GM12878 (cell line): ENCODE data around the gene SDHAF2. TPM values are rescaled to one million over a fixed set of nuclear protein-coding genes. Genes with fewer than 3 reads are reported as not detected.

Experiments
- ATAC-seq: fragments of 200-7000 bp; cut with Tn5 transposase; 3 replicates; pipeline ENCODE4 v1.9.1; 2020; ENCODE audit warnings: mild to moderate bottlenecking, moderate library complexity
- BruUV-seq: library from RNA; stranded (reverse); fragments of 400-500 nt; replicated peaks from 2 replicates; lab custom pipeline; 2021; lab: Mats Ljungman, UMichigan
- CTCF ChIA-PET: fragments of 300-600 bp; sonication (Branson Sonifier 250); formaldehyde crosslinking; extraction: SDS; loops from one replicate; lab custom pipeline; 2021; ENCODE audit warnings: inconsistent platforms; lab: Yijun Ruan, JAX
- POLR2A ChIA-PET: fragments of 350-600 bp; formaldehyde crosslinking; extraction: SDS; loops from one replicate; lab custom pipeline; 2021; ENCODE audit warnings: inconsistent platforms; lab: Charles Lee
- RAD21 ChIA-PET: fragments of 300-600 bp; sonication (Branson Sonifier 250); formaldehyde crosslinking; loops from one replicate; lab custom pipeline; 2023; ENCODE audit warnings: antibody characterized with exemption; ENCODE audit not compliant: unreplicated experiment; lab: Charles Lee
- SMC1A ChIA-PET: fragments of 300-600 bp; sonication (Branson Sonifier 250); formaldehyde crosslinking; loops from one replicate; lab custom pipeline; 2023; ENCODE audit not compliant: unreplicated experiment, uncharacterized antibody; lab: Charles Lee
- DNase-seq: peaks from one replicate; pipeline ENCODE4 v3.0.0-alpha.2; 2011; ENCODE audit warnings: low read depth, low spot score
- FAIRE-seq: peaks from 3 replicates; lab custom pipeline; 2011; peaks lifted over from hg19 to GRCh38; lab: Jason Lieb, UNC
- H2AFZ ChIP-seq: 2 replicates; pipeline ENCODE4 v1.6.0; 2011; ENCODE audit warnings: low read depth, low read length, control low read depth; ENCODE audit not compliant: control insufficient read depth
- H3K27ac ChIP-seq: 2 replicates; pipeline ENCODE4 v1.5.1; 2011; ENCODE audit warnings: control low read depth; ENCODE audit not compliant: control insufficient read depth, insufficient read depth
- H3K27me3 ChIP-seq, 2 experiments: replicated peaks in 1 of 2; 2 replicates each; pipeline versions ENCODE4 v1.6.0 to v1.6.1; 2011; ENCODE audit warnings: low read length in 1 of 2; ENCODE audit not compliant: control insufficient read depth in 2 of 2, insufficient read depth in 2 of 2
- H3K36me3 ChIP-seq, 2 experiments: 2 replicates each; pipeline ENCODE4 v1.5.1; 2011; ENCODE audit warnings: low read length in 1 of 2; ENCODE audit not compliant: control insufficient read depth in 2 of 2, insufficient read depth in 2 of 2
- H3K4me1 ChIP-seq: 2 replicates; pipeline ENCODE4 v1.6.1; 2011; ENCODE audit warnings: mild to moderate bottlenecking, low read length, moderate library complexity, mixed read lengths; ENCODE audit not compliant: control insufficient read depth, insufficient read depth
- H3K4me2 ChIP-seq: 2 replicates; pipeline ENCODE4 v1.6.0; 2011; ENCODE audit warnings: control low read depth; ENCODE audit not compliant: control insufficient read depth, insufficient read depth
- H3K4me3 ChIP-seq: fragments of 200-600 bp; sonication (generic); 2 replicates; pipeline ENCODE4 v1.5.1; 2016
- H3K79me2 ChIP-seq: 2 replicates; pipeline ENCODE4 v1.6.0; 2011; ENCODE audit warnings: low read length; ENCODE audit not compliant: control insufficient read depth, insufficient read depth
- H3K9ac ChIP-seq: 2 replicates; pipeline ENCODE4 v1.8.0; 2011; ENCODE audit warnings: low read length, control low read depth, mixed read lengths; ENCODE audit not compliant: control insufficient read depth, insufficient read depth
- H3K9me3 ChIP-seq: replicated peaks from 3 replicates; pipeline ENCODE4 v1.5.1; 2011; ENCODE audit warnings: mild to moderate bottlenecking, low read length; ENCODE audit not compliant: control insufficient read depth, insufficient read depth
- H4K20me1 ChIP-seq: 2 replicates; pipeline ENCODE4 v1.6.0; 2011; ENCODE audit not compliant: control insufficient read depth, insufficient read depth
- BCLAF1 ChIP-seq: fragments of 450-650 bp; IDR thresholded peaks from 2 replicates; pipeline ENCODE4 v1.6.1; 2017; ENCODE audit warnings: antibody characterized with exemption, mild to moderate bottlenecking, moderate library complexity
- CEBPB ChIP-seq, 2 experiments: fragments of 150-350 bp in 1 of 2; IDR thresholded peaks; 2 replicates each; pipeline ENCODE4 v1.6.1; 2012 to 2014; ENCODE audit warnings: low read depth in 2 of 2, low read length in 2 of 2, borderline replicate concordance in 1 of 2, inconsistent platforms in 1 of 2
- EP300 ChIP-seq, 2 experiments: fragments of 150-350 bp in 1 of 2; IDR thresholded peaks; 2 replicates each; pipeline ENCODE4 v1.6.1; 2011 to 2012; ENCODE audit warnings: low read depth in 2 of 2, low read length in 2 of 2, borderline replicate concordance in 1 of 2, improper control_type of control experiment in 1 of 2, inconsistent platforms in 1 of 2; ENCODE audit not compliant: control insufficient read depth in 1 of 2
- ESRRA ChIP-seq: IDR thresholded peaks from 2 replicates; pipeline ENCODE4 v1.6.1; 2012; ENCODE audit warnings: mild to moderate bottlenecking, low read length, improper control_type of control experiment
- FOXM1 ChIP-seq: IDR thresholded peaks from 2 replicates; pipeline ENCODE4 v1.6.1; 2012; ENCODE audit warnings: low read depth, mild to moderate bottlenecking, inconsistent platforms, low read length, moderate library complexity
- HCFC1 ChIP-seq: fragments of 150-350 bp; IDR thresholded peaks from 2 replicates; pipeline ENCODE4 v1.6.1; 2014; ENCODE audit warnings: low read length
- JUND ChIP-seq: IDR thresholded peaks from 2 replicates; pipeline ENCODE4 v1.6.1; 2012; ENCODE audit warnings: low read depth, mild to moderate bottlenecking, low read length, improper control_type of control experiment, moderate library complexity
- KDM1A ChIP-seq: fragments of 200-600 bp; sonication (generic); IDR thresholded peaks from 2 replicates; pipeline ENCODE4 v1.6.1; 2016; ENCODE audit warnings: borderline replicate concordance
- MTA2 ChIP-seq: fragments of 450-650 bp; IDR thresholded peaks from 2 replicates; pipeline ENCODE4 v1.6.1; 2016; ENCODE audit warnings: low read depth, mild to moderate bottlenecking, moderate library complexity
- MTA3 ChIP-seq: IDR thresholded peaks from 2 replicates; pipeline ENCODE4 v1.6.1; 2012; ENCODE audit warnings: low read length, inconsistent platforms, borderline replicate concordance
- MYB ChIP-seq: fragments of 150-350 bp; IDR thresholded peaks from 2 replicates; pipeline ENCODE4 v1.6.1; 2014; ENCODE audit warnings: mild to moderate bottlenecking, low read depth, low read length, borderline replicate concordance
- NFXL1 ChIP-seq: fragments of 450-650 bp; IDR thresholded peaks from 2 replicates; pipeline ENCODE4 v1.6.1; 2017; ENCODE audit warnings: antibody characterized with exemption, mild to moderate bottlenecking, borderline replicate concordance
- PAX5 ChIP-seq: IDR thresholded peaks from 2 replicates; pipeline ENCODE4 v1.6.1; 2011; ENCODE audit warnings: low read depth, low read length, borderline replicate concordance
- RB1 ChIP-seq: fragments of 450-650 bp; formaldehyde crosslinking; IDR thresholded peaks from 2 replicates; pipeline ENCODE4 v1.6.1; 2017; ENCODE audit warnings: mild to moderate bottlenecking, borderline replicate concordance
- SKIL ChIP-seq: fragments of 450-650 bp; IDR thresholded peaks from 2 replicates; pipeline ENCODE4 v1.6.1; 2017; ENCODE audit warnings: mild to moderate bottlenecking, low read depth, inconsistent platforms; ENCODE audit not compliant: poor library complexity, severe bottlenecking
- SMARCA5 ChIP-seq: fragments of 450-650 bp; IDR thresholded peaks from 2 replicates; pipeline ENCODE4 v1.6.1; 2017; ENCODE audit warnings: mild to moderate bottlenecking
- SREBF1 ChIP-seq: IDR thresholded peaks from 2 replicates; pipeline ENCODE4 v1.6.1; 2012; ENCODE audit warnings: mild to moderate bottlenecking, low read length
- ZNF24 ChIP-seq: fragments of 450-650 bp; IDR thresholded peaks from 2 replicates; pipeline ENCODE4 v1.6.1; 2017; ENCODE audit warnings: antibody characterized with exemption, mild to moderate bottlenecking
- WGBS: methylation state at CpG from one replicate; pipeline ENCODE4 v1.1.6; 2016; ENCODE audit warnings: low lambda C conversion rate; ENCODE audit not compliant: insufficient replicate concordance, insufficient coverage; ENCODE audit errors: missing lambda C conversion rate; 5-methylcytosine and 5-hydroxymethylcytosine counted together
- in situ Hi-C: fragments of 300-500 bp; cut with MboI; formaldehyde crosslinking; loops from 9 replicates; pipeline ENCODE4 v1.14.3; 2018; ENCODE audit warnings: mixed read lengths
- intact Hi-C: fragments of 100-400 bp; cut with micrococcal nuclease; formaldehyde crosslinking; loops from one replicate; pipeline ENCODE4 v1.14.2; 2022; ENCODE audit not compliant: unreplicated experiment
- polyA plus RNA-seq, 11 experiments: library from polyadenylated mRNA; depleted of rRNA in 4 of 11; unstranded in 6 of 11; stranded (reverse) in 5 of 11; fragments of >200 nt; fragmentation: Nextera tagmentation in 4 of 11; fragmentation: Illumina TruSeq in 1 of 11; extraction: Ambion mirVana in 4 of 11; extraction: Trizol in 1 of 11; gene quantifications; 1 replicate in 1 of 11; 2 replicates in 10 of 11; pipeline versions ENCODE4 v1.2.1 to v1.2.3, GENCODE V29; 2011 to 2016; ENCODE audit warnings: inconsistent platforms in 2 of 11, missing spikeins in 2 of 11, low read depth in 1 of 11
- total RNA-seq, 4 experiments: library from RNA; depleted of rRNA in 3 of 4; stranded (reverse); fragments of >200 nt in 3 of 4; fragmentation: Illumina TruSeq in 1 of 4; extraction: Trizol in 1 of 4; gene quantifications; 2 replicates each; pipeline versions ENCODE4 v1.2.1 to v1.2.3, GENCODE V29; 2013 to 2021
- TF ChIP-seq, protein P1 (sequence below): fragments of 450-650 bp; IDR thresholded peaks from 2 replicates; pipeline ENCODE4 v1.6.1; 2017; ENCODE audit warnings: mild to moderate bottlenecking

SDHAF2 gene
- total and polyA plus RNA-seq, 10 of the 15 experiments (the other 5 are each of a cell fraction or from before 2014, with no cell fraction given): 30.6 to 160 (median 78.3) TPM

DNA sequence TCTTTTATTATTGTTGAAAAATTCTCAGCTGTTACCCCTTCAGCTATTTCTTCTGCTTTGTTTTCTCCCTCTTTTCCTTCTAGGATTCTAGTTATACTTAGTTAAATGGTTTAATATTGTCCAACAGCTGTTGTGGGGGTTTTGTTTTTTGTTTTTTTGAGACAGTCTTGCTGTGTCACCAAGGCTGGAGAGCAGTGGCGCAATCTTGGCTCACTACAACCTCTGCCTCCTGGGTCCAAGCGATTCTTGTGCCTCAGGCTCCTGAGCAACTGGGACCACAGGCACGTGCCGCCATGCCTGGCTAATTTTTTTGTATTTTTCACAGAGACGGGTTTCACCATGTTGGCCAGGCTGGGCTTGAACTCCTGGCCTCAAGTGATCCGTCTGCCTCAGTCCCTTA lies 12.7 kb downstream of the SDHAF2 start:
- BruUV-seq: no TSS peak
- H3K9me3 ChIP-seq: no peaks in the 10 kb centered on the region
- no peak for ATAC-seq
- SMC1A ChIA-PET: interaction anchor here (0.6 kb wide), 1 partner anchor 303 kb away, joined by 4 read pairs; no protein-coding TSS in a partner anchor
- RAD21 ChIA-PET: no interaction called here
- H3K4me3 ChIP-seq: no peak overlapping the region
- no peaks in the 10 kb centered on the region; the same call in 1 of the 2 replicates for H3K79me2 ChIP-seq
- no peak overlapping the region for H3K9ac ChIP-seq
- CTCF ChIA-PET: interaction anchor here (1.4 kb wide), 1 partner anchor 74 kb away, joined by 6 read pairs; no protein-coding TSS in a partner anchor
- no peaks in the 10 kb centered on the region for H3K27me3 ChIP-seq
- FAIRE-seq: no peak
- no peak for DNase-seq
- POLR2A ChIA-PET: interaction anchor here (1.4 kb wide), 1 partner anchor 13 kb away, joined by 3 read pairs; the partner anchor contains the start of genes CPSF7 and SDHAF2
- in situ Hi-C loops: no loop called here
- no peak overlapping the region for H3K27ac ChIP-seq
- no peak overlapping the region for H3K4me2 ChIP-seq
- intact Hi-C loops: no loop called here
- 92% methylated on average over 6 of the region's 6 CpGs for WGBS
- no peaks in the 10 kb centered on the region; the same call in 1 of the 2 replicates for H4K20me1 ChIP-seq
- H3K4me1 ChIP-seq: no peaks in the 10 kb centered on the region
- H3K36me3 ChIP-seq: peaks cover 21 to 45% of the 10 kb centered on the region in 2 experiments
- no peak overlapping the region for H2AFZ ChIP-seq
- TF ChIP-seq JUND: no peak
- TF ChIP-seq MTA2: no peak
- TF ChIP-seq SKIL: no peak
- TF ChIP-seq ESRRA: no peak
- no peak for TF ChIP-seq NFXL1
- no peak for TF ChIP-seq CEBPB (IDR thresholded peaks at IDR 0.05; ENCODE audit: borderline replicate concordance in 1 of 2, low read depth in 2 of 2, low read length in 2 of 2)
- TF ChIP-seq RB1: no peak
- no peak for TF ChIP-seq MTA3
- TF ChIP-seq FOXM1: no peak
- no peak for TF ChIP-seq ZNF24
- TF ChIP-seq SREBF1: no peak
- TF ChIP-seq KDM1A: no peak
- no peak for TF ChIP-seq SMARCA5
- no peak for TF ChIP-seq HCFC1
- TF ChIP-seq MYB: no peak
- TF ChIP-seq EP300 (IDR thresholded peaks at IDR 0.05; ENCODE audit: borderline replicate concordance in 1 of 2, control insufficient read depth in 1 of 2, low read depth in 2 of 2, low read length in 2 of 2): no peak
- no peak for TF ChIP-seq PAX5
- TF ChIP-seq, protein P1, sequence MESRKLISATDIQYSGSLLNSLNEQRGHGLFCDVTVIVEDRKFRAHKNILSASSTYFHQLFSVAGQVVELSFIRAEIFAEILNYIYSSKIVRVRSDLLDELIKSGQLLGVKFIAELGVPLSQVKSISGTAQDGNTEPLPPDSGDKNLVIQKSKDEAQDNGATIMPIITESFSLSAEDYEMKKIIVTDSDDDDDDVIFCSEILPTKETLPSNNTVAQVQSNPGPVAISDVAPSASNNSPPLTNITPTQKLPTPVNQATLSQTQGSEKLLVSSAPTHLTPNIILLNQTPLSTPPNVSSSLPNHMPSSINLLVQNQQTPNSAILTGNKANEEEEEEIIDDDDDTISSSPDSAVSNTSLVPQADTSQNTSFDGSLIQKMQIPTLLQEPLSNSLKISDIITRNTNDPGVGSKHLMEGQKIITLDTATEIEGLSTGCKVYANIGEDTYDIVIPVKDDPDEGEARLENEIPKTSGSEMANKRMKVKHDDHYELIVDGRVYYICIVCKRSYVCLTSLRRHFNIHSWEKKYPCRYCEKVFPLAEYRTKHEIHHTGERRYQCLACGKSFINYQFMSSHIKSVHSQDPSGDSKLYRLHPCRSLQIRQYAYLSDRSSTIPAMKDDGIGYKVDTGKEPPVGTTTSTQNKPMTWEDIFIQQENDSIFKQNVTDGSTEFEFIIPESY: no peak
- TF ChIP-seq BCLAF1: no peak
